Measurements from ENCODE around the gene DCN.

DCN gene

DNA sequence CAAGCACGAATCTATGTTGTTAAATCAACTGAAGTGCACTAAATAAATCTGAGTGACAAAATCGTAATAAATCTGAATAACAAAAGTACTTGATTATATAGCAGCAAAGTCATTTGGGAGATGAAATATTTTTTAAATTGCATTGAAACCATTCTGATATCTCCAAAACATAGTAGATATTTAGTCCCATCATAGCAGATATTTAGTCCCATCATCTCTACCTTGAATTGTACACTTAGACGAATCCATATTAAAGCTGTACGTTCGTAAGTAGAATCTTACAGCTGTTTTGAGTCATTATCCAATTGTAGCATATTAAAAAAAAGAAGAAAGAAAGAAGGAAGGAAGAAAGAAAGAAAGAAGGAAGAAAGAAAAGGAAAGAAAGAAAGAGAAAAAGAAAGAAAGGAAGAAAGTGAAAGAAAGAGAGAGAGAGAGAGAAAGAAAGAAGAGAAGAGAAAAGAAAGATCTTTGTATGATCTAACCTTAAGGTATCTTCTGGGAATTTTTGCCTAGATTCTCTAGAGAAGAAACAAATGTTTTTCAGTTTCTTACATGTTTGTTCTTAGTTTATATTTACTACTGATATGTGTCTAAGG lies 2.6 kb downstream of the DCN start:
- H3K4me3 ChIP-seq (replicated peaks; ENCODE audit: low read depth, low read length) = no peak overlapping the region

DNA sequence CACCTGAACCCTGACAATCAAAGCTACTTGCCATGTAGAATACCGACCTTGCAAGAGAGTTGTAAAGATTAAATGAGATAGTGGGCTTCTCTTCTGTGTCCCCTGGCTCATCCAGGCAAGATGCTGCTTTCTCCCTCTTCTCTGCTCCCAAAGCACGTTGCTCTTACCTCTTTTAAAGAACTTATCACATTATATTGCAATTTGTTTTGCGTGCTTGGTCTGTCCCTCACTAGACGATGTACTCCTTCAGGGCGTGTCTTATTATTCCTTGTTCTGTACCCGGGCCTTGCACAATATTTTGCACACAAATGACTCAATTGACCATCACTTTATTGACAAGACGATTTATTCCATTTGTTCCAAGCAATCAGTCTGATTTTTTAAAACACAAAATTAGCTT lies 3.3 kb downstream of the DCN start:
- no peak overlapping the region for H3K4me3 ChIP-seq (replicated peaks; ENCODE audit: low read depth, low read length)
- no peaks in the 10 kb centered on the region for H3K36me3 ChIP-seq (ENCODE audit: control insufficient read depth, insufficient read depth, low read length)
- no peaks in the 10 kb centered on the region; the same call in 1 of the 2 replicates for H3K27me3 ChIP-seq (replicated peaks; ENCODE audit: control insufficient read depth, insufficient read depth, low read length)
- DNase-seq (ENCODE audit: extremely low read depth, insufficient read length) = no peak
- TF ChIP-seq, protein P1, sequence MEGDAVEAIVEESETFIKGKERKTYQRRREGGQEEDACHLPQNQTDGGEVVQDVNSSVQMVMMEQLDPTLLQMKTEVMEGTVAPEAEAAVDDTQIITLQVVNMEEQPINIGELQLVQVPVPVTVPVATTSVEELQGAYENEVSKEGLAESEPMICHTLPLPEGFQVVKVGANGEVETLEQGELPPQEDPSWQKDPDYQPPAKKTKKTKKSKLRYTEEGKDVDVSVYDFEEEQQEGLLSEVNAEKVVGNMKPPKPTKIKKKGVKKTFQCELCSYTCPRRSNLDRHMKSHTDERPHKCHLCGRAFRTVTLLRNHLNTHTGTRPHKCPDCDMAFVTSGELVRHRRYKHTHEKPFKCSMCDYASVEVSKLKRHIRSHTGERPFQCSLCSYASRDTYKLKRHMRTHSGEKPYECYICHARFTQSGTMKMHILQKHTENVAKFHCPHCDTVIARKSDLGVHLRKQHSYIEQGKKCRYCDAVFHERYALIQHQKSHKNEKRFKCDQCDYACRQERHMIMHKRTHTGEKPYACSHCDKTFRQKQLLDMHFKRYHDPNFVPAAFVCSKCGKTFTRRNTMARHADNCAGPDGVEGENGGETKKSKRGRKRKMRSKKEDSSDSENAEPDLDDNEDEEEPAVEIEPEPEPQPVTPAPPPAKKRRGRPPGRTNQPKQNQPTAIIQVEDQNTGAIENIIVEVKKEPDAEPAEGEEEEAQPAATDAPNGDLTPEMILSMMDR (IDR thresholded peaks at IDR 0.05; ENCODE audit: insufficient read depth, low read length, poor library complexity, severe bottlenecking) = no peak

More for the DNA sequence above, 2.6 kb downstream of the DCN start:
- Histone ChIP-seq H3K27me3 (replicated peaks; ENCODE audit: control insufficient read depth, insufficient read depth, low read length) (no peaks in the 10 kb centered on the region; the same call in 1 of the 2 replicates), H3K36me3 (ENCODE audit: control insufficient read depth, insufficient read depth, low read length) (no peaks in the 10 kb centered on the region)
- TF ChIP-seq, protein P1 (IDR thresholded peaks at IDR 0.05; ENCODE audit: insufficient read depth, low read length, poor library complexity, severe bottlenecking) = no peak
- DNase-seq (ENCODE audit: extremely low read depth, insufficient read length) = no peak

DNA sequence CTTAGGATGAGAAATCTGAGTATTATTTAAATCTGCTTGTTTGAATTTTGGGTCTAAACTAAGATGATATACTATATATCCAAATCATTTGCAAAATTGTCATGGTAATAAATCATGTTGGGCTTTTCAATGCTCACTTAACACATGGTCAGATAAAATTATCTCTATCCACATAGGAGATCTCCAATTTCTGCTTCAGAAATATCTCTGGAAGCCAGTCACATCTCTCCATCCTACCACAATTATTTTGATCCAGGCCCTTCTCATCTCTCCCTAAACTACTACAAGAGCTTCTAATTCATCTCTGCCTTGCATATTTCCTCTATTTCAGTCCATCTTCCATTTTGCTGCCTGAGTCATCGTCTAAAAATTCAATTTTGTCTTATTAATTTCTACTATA lies 3.8 kb downstream of the DCN start:
- DNase-seq (ENCODE audit: extremely low read depth, insufficient read length) = no peak
- TF ChIP-seq, protein P1 (IDR thresholded peaks at IDR 0.05; ENCODE audit: insufficient read depth, low read length, poor library complexity, severe bottlenecking) = no peak
- H3K4me3 ChIP-seq (replicated peaks; ENCODE audit: low read depth, low read length) = no peak overlapping the region
- H3K36me3 ChIP-seq (ENCODE audit: control insufficient read depth, insufficient read depth, low read length) = no peaks in the 10 kb centered on the region
- no peaks in the 10 kb centered on the region; the same call in 1 of the 2 replicates for H3K27me3 ChIP-seq (replicated peaks; ENCODE audit: control insufficient read depth, insufficient read depth, low read length)

DNA sequence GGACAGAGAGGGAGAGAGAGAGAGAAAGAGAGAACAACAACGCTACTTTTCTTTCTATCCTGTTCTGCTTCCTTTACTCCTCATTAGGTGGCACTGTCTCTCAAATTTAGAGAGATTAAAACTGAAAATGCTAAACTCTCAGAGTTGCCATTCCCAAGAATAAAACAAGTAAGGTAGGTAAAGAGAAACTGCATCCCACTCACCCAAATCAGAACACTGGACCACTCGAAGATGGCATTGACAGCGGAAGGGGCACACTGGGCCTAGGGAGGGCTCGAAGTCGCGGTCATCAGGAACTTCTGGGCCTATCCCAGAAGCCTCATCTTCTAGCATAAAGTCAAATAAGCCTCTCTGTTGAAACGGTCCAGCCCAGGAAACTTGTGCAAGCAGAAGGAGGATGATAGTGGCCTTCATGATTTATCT lies 4.5 kb downstream of the DCN start:
- peak; percentile 6 for DNase-seq (ENCODE audit: extremely low read depth, insufficient read length)
- no peak overlapping the region for H3K4me3 ChIP-seq (replicated peaks; ENCODE audit: low read depth, low read length)
- TF ChIP-seq, protein P1 (IDR thresholded peaks at IDR 0.05; ENCODE audit: insufficient read depth, low read length, poor library complexity, severe bottlenecking) = peak; percentile 40
- no peaks in the 10 kb centered on the region for H3K36me3 ChIP-seq (ENCODE audit: control insufficient read depth, insufficient read depth, low read length)
- H3K27me3 ChIP-seq (replicated peaks; ENCODE audit: control insufficient read depth, insufficient read depth, low read length) = no peaks in the 10 kb centered on the region; the same call in 1 of the 2 replicates

DNA sequence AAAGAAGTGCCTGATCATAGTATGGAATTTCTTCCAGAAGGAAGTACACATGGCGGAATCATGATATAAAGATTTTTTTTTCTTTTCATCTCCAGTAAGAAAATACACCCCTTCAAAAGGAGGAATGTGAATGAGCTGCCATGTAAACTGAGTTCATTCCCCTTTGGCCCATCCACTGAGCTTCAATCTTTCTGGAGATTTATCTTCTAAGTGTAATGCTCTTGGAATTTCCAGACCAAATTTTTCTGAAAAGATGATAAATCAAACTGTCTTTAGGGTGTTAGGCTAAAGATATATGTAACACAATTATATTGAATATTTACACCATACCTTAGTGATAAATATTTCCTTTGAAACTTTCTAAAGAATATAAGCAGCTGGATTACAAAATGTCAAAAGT lies 5.2 kb downstream of the DCN start:
- Histone ChIP-seq H3K27me3 (replicated peaks; ENCODE audit: control insufficient read depth, insufficient read depth, low read length) (no peaks in the 10 kb centered on the region; the same call in 1 of the 2 replicates), H3K36me3 (ENCODE audit: control insufficient read depth, insufficient read depth, low read length) (no peaks in the 10 kb centered on the region), H3K4me3 (replicated peaks; ENCODE audit: low read depth, low read length) (no peak overlapping the region)
- no peak for DNase-seq (ENCODE audit: extremely low read depth, insufficient read length)
- TF ChIP-seq, protein P1 (IDR thresholded peaks at IDR 0.05; ENCODE audit: insufficient read depth, low read length, poor library complexity, severe bottlenecking) = no peak

Data from GM06990 (cell line).